ENCODE data around the gene ADCY9.
"Not testable (repeated sequence)": the region's sequence is repeated elsewhere in the genome, so short reads cannot be mapped to it uniquely, and the experiment has no call there.

The ADCY9 gene

DNA sequence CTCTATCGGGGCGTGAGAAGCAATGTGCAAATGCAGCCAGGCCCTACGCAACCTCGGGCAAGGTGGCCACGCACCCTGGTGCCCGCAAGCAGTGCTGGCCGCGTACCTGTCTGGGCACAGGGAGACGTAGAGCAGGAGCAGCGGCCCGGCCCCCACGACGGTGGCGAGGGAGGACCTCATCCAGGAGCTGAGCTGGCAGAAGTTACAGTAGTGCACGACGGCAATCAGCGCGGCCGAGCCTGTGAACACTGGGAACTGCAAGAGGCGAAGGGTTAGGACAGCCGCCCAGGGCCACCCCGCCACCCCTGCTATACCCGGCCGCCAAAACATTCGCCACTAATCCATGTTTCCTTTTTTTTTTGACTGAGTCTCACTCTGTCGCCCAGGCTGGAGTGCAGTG is 138.9 kb downstream of the ADCY9 start:
- no peak for DNase-seq (ENCODE audit: low read depth in 2 of 2)

DNA sequence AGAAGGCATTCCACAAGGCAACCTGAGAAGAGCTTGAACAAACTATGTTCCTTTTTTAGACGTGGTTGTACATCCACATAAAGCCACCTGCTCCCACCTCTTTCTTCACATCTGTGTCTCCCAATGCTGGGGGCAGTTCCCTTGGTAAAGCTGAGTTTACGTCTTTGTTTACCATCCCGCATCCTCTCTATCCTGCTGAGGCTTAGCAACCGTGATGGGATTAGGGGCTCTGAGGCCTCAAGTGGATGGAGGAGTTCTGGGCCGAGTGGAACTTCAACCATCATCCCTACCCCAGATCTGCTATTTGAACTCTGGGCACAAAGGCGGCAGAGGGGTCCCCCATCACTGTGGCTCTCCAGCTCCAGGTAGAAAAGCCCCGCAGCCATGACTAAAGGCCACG is 141.5 kb downstream of the ADCY9 start:
- no peak for DNase-seq (ENCODE audit: low read depth in 2 of 2)

DNA sequence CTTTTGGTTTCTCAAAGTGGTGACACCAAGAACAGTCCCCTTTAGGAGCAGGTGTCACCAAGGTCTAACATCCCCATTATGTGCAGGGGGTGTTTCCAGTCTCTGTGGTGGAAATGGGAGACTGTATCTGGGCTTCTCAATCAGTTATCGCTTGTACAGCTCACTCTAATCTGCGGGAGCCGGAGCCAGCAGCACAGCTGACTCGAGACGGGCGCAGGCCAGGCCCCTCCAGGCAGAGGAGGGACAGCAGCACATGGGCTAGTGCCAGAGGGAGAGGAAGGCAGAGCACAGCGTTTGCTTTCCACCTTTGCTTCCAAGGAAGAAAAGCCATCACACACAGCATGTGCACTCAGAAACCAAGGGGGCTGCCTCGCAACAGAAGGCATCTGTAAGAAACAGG is 144.5 kb downstream of the ADCY9 start:
- DNase-seq (ENCODE audit: low read depth in 2 of 2), result no peak

DNA sequence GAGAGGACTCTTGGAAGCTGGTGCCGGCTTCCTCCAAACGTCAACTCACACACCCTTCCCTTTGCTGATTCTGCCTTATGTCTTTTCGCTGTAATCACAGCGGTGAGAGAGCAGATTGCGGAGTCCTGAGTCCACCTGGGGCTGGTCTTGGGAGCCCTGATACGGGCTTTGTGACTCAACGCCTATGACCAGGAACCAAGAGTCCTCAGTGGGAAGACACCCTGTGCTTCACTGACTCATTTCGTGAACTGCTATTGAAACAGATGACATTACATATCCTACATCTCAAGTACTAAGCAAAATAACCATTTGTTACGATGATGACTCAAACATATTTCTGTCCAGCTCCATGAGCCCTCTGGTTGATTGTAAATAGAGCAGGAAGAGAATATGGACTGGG is 145.0 kb downstream of the ADCY9 start:
- no peak for DNase-seq (ENCODE audit: low read depth in 2 of 2)

DNA sequence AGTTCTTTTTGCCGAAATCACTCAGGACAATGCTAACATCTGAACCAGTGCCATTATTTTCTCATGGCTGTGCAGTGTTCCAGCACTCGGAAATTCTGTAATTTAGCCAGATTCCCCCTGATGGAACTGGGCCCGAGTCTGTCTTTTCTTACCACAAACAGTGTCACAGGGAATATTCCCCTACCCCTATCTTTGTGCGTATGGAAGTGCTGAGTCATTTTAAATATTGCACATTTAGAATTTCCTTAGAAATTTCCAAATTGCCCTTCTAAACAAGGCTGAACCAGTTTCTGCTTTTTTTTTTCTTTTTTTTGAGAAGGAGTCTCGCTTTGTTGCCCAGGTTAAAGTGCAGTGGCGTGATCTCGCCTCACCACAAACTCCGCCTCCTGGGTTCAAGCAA is 147.7 kb downstream of the ADCY9 start:
- no peak for DNase-seq (ENCODE audit: low read depth in 2 of 2)

DNA sequence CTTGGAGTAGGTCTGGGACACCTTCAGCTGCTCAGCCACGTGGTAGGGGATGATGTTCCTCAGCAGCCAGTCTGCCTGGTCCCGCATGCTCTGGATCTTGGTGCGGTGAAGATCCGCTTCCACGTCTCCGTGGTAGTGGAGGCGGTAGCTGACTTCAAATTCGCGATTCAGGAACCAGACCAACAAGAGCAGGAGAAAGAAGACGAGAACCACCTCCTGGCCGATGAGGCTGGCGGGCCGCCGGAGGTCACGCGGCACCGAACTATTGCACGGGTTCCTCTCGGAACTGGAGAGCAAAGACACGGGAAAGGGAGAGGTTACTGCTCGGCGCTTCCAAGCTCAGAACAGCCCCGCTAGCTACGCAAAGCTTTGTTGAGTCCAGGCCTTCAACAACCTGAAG is 149.6 kb downstream of the ADCY9 start:
- no peak for DNase-seq (ENCODE audit: low read depth in 2 of 2)

DNA sequence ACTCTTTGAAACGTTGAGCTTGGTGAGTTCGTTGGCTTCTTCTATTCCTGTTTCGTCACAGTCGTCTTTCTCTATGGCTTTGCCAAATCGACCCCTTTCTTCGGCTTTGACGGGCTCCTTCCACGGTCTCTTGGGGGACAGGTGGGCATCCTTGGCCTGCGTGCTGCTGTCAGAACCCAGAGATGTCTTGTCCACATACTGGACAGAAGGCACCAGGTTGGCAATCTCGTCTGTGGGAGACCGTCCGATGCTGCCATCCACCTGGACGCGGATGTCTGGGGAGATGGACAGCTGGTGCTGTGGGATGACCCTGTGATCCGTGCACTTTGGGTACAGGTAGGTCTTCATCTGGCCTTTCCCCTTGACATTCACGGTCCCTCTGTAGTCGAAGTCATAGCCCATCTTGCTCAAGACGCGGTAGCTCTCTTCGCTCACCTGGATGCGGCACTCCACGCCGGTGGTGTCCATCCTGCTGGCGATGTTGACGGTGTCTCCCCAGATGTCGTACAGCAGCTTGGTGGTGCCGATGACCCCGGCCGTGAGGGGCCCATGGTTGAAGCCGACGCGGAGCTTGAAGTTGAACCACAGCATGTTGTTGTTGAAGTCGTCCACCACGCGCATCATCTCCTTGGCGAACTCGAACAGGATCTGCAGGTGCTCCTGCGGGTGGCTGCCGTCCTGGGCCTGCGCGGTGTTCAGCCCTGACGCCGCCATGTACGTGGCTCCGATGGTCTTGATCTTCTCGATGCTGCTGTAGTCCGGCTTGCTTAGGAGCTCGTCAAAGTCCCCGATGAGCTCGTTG is 150.3 kb downstream of the ADCY9 start:
- DNase-seq (ENCODE audit: low read depth in 2 of 2), result no peak

DNA sequence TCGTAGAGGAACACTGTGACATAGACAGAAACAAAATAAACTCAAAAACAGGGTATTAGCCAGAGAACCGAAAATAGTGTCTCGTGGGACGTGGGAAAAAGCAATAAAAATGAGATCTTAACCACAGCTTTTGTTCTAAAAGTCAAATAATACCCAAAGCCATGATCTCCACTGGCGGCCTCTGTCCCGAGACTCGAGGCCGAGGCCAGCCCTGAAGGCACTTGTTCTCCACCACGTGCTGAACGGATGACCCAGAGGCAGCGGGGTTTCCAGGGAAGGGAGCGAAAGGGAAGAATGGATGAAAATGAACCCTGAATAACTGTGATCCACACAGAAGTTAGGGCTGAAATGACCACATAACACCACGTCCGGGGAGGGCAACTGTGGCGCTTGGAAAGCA is 150.9 kb downstream of the ADCY9 start:
- DNase-seq (ENCODE audit: low read depth in 2 of 2), result no peak

DNA sequence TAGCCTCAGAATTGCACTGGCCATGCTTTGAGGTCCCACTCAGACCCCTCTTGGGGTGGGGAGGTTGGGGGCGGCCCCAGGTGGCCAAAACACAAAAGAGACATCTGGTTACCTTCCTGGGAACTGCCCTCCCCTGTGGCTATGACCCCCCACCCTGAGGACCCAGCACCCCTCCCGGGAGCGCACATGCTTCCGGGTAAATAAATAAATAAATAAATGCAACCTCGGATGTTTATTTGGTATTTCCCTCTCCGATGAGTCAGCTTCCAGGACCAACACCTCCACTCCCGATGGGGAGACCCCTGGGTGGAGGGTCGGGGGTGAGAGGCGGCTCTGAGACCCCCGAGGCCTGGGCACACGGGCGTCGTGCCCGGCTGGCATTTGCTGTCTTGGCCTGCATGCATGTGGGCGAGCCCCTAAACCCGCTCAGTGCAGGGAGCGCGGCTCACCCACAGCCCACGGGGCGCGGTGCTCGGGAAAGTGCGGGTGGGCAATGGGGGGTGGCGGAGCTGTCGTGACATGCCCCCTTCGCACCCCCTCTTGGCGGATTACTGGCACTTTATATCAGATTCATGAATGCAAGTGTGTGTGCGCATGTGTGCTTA is 151.5 kb downstream of the ADCY9 start:
- no peak for DNase-seq (ENCODE audit: low read depth in 2 of 2)

DNA sequence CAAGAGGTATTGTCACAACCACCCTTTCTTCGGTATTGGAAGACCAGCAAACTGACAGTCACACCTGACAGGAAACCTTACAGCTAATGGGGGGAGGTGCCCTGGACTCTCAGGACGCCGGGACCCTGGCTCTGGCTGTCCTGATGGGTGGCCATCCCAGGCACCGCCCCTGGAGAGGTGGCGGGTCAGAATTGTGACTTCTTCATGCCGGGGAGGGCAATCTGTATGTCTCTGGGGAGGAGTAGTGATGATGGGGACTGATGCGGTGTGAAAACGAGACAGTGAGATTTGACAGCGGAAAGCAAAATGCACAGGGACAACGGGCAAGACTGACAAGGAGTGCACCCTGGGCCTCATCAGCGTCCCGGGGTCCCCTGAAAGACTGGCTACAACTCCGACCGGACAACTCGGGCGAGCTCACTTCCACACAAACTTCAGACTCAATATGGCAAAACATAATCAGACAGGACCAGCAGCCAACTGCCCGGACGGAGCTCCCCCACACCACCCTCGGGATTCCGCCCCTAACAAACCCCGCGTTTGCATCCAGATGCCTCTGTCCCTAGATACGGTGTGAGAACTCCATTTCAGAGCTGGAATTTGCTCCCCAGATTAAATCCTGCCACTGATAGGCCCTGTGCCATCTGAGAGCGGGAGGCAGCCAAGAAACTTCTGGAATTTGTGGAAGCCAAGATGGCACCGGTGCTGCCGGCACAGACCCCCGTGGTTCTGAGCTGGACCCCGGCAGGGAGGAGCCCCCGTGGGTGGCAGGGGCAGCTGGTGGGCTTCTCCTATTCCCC is 152.2 kb downstream of the ADCY9 start:
- no peak for DNase-seq (ENCODE audit: low read depth in 2 of 2)

DNA sequence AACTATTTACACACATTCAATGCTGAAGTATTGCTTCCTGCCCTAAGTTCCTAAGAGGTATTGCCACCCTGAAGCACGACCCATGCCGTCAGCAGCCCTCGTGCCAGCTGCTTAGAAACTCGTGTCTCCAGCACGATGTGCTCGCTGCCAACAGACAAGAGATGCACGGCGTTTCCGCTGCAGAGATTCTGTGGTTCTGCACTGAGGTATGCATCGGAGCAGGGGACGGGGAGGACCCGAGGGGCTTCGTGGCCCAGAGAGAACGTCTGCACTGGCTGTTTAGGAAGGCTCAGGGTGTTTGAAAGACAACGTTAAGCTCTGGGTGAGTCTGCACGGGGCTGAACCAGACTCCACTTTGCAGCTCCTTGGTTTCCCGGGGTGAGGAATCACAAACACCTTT is 153.0 kb downstream of the ADCY9 start:
- no peak for DNase-seq (ENCODE audit: low read depth in 2 of 2)

DNA sequence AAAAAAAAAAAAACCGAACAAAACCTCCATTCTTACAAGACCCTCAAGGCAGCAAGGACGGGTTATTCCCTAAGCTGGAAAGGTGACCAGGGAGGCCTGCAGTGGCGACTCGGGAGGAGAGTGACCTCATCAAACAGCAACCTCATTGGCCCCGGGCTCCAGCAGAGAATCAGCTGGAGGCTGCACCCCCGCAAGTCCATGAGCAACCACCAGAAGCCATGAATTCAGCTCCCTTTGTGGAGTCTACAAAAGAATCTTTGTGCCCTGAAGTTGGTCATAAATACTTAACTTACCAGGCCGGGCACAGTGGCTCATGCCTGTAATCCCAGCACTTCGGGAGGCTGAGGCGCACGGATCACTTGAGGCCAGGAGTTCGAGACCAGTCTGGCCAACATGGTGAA is 154.8 kb downstream of the ADCY9 start:
- no peak for DNase-seq (ENCODE audit: low read depth in 2 of 2)

DNA sequence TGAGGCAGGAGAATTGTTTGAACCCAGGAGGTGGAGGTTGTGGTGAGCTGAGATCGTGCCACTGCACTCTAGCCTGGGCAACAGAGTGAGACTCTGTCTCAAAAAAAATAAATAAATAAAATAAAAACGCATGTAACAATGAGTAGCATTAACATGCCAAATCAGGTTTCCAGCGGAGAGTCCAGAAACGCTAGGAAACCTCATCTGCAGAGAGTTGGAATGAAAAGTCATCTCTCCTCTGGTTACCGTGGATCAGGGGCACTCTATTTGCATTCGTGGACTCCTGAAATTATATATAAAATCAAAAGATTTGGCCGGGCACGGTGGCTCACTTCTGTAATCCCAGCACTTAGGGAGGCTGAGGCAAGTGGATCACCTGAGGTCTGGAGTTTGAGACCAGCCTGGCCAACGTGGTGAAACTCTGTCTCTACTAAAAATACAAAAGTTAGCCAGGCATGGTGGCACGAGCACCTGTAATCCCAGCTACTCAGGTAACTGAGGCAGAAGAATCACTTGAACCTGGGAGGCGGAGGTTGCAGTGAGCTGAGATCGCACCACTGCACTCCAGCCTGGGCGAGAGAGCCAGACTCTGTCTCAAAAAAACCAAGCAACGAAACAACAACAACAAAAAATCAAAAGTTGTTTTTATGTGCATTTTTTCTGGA is 156.2 kb downstream of the ADCY9 start:
- DNase-seq (ENCODE audit: low read depth in 2 of 2), result not testable (repeated sequence)

DNA sequence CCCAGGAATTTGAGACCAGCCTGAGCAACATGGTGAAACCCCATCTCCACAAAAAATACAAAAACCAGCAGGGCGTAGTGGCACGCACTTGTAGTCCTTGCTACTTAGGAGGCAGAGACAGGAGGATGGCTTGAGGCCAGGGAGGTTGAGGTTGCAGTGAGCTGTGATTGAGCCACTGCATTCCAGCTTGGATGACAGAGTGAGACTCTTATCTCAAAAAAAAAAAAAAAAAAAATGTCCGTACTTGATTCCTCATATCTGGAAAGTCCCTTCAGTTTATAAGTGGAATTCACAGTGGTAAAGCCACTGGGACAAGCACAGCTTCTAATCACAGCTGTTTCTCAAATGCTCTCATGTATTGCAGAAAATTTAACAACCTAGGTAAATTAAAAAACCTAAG is 157.1 kb downstream of the ADCY9 start:
- DNase-seq (ENCODE audit: low read depth in 2 of 2), result no peak

DNA sequence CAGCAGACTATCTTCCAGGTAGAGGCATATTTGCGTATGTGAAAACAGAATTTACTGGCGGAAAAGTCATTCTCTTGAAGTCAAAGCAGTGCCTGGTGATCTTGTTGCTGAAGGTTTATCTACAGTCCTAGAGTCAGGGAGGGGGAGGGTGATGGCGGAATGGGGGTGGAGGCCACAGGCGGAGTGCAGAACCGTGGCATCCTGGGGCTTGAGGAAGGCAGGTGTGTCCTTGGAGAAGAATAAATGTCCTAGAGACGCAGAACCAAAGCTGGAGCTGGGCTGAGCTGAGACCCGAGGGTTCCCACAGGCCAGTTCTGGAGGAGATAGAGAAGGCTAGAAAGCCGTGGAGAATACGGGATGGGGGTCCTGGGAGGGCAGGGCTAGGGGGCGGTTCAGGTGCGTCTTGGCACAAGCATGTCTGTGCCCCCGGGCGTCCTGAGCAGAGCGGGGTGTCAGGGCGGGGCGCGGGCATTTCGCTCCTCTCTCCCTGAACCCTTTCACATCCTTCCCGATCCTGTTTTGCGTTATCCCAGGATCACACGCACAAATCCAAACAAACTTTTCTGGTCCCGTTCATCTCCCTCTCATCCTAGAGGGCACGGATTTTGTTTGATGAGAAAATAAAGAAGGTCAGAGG is 158.8 kb downstream of the ADCY9 start:
- no peak for DNase-seq (ENCODE audit: low read depth in 2 of 2)

DNA sequence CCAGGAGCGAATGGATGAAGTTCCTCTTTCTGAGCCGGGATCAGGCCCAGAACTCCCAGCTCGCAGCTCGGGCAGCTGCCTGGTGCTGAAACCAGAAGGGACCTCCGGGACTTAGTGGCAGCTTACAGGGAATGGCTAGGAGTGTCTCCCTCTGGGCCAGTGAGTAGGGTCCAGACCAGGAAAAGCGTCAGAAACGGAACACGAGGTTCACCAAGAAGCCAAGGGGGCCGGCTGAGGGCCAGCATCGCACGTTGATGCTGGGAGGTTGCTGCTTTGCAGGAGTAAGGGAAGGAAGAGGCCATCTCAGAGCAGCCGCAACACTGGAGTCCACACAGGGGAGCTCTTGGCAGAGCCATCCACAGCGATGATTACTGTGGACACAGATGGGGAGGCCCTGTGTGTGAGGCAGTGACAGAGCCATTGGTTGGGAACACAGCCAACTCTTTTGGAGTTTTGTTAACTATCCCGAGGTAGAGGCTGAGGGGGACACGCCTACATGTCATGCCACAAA is 161.8 kb downstream of the ADCY9 start:
- no peak for DNase-seq (ENCODE audit: low read depth in 2 of 2)

DNA sequence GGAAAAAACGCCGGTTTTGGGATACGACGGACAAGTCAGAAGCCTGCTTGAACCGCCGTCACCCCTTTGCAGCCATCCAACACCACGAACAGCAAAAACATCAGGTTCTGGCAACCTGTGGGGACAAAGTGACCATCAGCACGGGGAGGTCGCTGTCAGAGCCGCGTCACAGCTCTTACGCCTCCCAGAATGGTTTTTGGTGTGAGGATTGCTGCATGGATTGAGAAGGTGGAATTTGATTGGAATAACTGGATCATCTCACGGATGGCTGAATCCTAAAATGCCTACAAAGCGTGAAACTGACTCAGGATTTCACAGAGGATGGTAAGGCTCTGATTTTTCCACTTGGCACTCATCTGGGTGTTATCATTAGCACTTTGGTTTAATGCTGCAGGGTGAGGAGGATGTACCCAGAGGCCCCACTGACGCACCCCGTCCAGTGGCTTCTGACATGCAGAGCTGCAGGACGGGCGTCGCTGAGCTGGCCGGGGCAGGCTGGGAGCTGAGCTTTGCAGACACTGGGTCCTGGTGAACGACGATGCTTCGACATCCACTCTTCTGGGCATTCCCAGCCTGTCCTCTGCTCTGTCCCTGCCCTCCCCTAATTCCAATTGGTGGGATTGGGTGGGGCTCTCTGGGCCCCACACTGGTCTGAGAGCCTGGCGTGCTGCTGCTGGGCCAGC is 162.4 kb downstream of the ADCY9 start:
- DNase-seq (ENCODE audit: low read depth in 2 of 2), result no peak

DNA sequence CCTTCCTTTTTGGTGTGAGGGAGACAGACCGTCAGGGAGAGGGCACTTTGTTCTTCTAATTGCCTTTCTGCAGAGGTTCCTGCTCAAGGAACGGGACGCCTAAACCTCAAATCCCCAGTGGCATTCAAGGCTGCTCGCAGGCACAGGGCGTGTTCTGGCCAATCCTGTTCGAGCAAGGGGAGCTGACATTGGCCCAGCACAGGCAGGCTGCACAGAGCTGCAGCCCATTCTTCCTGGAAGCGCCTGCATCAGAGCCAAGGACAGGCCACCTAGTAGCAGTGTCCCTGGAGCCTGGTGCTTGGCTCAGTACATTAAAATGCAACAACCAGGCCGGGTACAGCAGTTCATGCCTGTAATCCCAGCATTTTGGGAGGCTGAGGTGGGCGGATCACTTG is 163.5 kb downstream of the ADCY9 start:
- no peak for DNase-seq (ENCODE audit: low read depth in 2 of 2)

DNA sequence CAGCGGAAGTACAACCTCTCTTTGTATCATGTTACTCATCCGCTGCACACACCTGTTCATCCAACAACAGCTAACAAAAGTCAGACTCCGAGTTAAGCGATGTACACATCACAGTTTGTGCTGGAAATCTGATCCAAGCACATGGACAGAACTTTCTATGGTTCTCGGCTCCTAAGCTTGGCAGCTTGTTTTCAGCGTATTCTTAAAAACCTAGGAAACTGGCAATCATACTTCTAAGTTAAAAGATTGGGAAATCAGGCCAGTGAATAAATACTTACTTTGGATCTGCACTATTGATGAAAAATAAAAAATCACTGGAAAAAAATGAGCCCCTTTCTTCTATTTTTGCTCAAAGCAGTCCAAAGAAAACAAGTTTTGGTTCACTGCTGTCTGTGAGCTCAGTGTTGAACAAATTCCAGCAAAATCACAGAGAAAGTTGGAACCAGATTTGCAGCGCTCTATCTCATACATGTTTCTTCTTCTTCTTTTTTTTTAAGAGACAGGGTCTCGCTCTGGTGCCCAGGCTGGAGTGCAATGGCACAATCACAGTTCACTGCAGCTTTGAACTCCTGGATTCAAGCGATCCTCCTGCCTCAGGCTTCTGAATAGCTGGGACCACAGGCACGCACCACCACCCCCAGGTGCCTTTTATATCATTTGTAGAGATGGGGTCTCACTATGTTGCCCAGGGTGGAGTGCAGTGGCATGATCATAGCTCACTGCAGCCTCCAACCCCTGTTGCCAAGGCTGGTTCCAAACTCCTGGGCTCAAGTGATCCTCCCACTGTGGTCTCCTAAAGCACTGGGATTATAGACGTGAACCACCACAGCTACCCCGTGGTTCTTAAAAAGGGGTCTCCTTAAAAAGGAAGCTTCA is 164.1 kb downstream of the ADCY9 start:
- no peak for DNase-seq (ENCODE audit: low read depth in 2 of 2)

DNA sequence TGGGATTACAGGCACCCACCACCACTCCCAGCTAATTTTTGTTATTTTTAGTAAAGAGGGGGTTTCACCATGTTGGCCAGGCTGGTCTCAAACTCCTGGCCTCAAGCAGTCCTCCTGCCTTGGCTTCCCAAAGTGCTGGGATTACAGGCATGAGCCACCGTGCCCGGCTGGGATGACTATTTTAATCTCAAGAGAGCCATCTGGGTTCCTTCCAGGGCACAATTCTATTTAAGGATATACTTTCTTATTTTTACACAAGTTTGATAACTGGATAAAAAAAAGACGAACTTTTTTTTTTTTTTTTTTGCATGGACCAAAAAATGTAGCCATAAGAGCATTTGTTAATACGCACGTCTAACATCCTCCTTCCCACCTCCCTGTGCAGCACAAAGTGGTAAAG is 164.9 kb downstream of the ADCY9 start:
- DNase-seq (ENCODE audit: low read depth in 2 of 2), result not testable (repeated sequence)
